Suprapubic skin (tissue), 4 donors: ENCODE measurements around the gene SLC4A7. TPM values are rescaled to one million over a fixed set of nuclear protein-coding genes. Genes with fewer than 3 reads are reported as not detected.

Experiments
- DNase-seq, 2 donors: peaks; one replicate each; pipeline ENCODE4 v3.0.0-alpha.2; 2019; ENCODE audit warnings: low spot score in 2 of 2
- H3K27ac ChIP-seq: fragments of 200-600 bp; sonication (generic); one replicate; pipeline ENCODE4 v1.5.1; 2019
- H3K27me3 ChIP-seq: fragments of 200-600 bp; sonication (generic); one replicate; pipeline ENCODE4 v1.5.1; 2019
- H3K36me3 ChIP-seq: fragments of 200-600 bp; sonication (generic); one replicate; pipeline ENCODE4 v1.5.1; 2019
- H3K4me1 ChIP-seq: fragments of 200-600 bp; sonication (generic); one replicate; pipeline ENCODE4 v1.5.1; 2019
- H3K4me3 ChIP-seq: fragments of 200-600 bp; sonication (generic); one replicate; pipeline ENCODE4 v1.5.1; 2019; ENCODE audit warnings: mild to moderate bottlenecking
- H3K9me3 ChIP-seq: fragments of 200-600 bp; sonication (generic); one replicate; pipeline ENCODE4 v1.5.1; 2019
- EP300 ChIP-seq: sonication (generic); formaldehyde crosslinking; IDR thresholded peaks from one replicate; pipeline ENCODE4 v1.6.1; 2017; ENCODE audit warnings: antibody characterized with exemption
- POLR2A ChIP-seq, 2 donors: fragments of 450-650 bp; IDR thresholded peaks; one replicate each; pipeline ENCODE4 v1.6.1; 2017; ENCODE audit warnings: antibody characterized with exemption in 2 of 2, mild to moderate bottlenecking in 2 of 2, moderate library complexity in 2 of 2
- POLR2AphosphoS5 ChIP-seq, 3 donors: sonication (generic); formaldehyde crosslinking; IDR thresholded peaks; one replicate each; pipeline ENCODE4 v1.6.1; 2017; ENCODE audit warnings: antibody characterized with exemption in 3 of 3
- WGBS: methylation state at CpG from one replicate; pipeline ENCODE4 v1.1.5; 2018; 5-methylcytosine and 5-hydroxymethylcytosine counted together
- total RNA-seq, 4 donors: library from RNA; depleted of rRNA; stranded (reverse); fragments of >200 nt; gene quantifications; one replicate each; pipeline ENCODE4 v1.1.0, GENCODE V29; 2016
- TF ChIP-seq, protein P1 (sequence below), 2 donors: fragments of 200-600 bp in 1 of 2; fragments of 450-650 bp in 1 of 2; sonication (generic) in 1 of 2; IDR thresholded peaks; one replicate each; pipeline ENCODE4 v1.5.1; 2016 to 2019; ENCODE audit warnings: antibody characterized with exemption in 2 of 2, mild to moderate bottlenecking in 1 of 2, moderate library complexity in 1 of 2

Gene SLC4A7
- total RNA-seq, 4 donors from 2014 or later = 10.9 to 17.5 (median 16.1) TPM

GRCh38 chr3:27501759-27502158 is 17.6 kb upstream of the SLC4A7 start:
- TF ChIP-seq EP300 (no peak), POLR2A (IDR thresholded peaks at IDR 0.05) (no peak), POLR2AphosphoS5 (IDR thresholded peaks at IDR 0.05) (no peak)
- TF ChIP-seq, protein P1, sequence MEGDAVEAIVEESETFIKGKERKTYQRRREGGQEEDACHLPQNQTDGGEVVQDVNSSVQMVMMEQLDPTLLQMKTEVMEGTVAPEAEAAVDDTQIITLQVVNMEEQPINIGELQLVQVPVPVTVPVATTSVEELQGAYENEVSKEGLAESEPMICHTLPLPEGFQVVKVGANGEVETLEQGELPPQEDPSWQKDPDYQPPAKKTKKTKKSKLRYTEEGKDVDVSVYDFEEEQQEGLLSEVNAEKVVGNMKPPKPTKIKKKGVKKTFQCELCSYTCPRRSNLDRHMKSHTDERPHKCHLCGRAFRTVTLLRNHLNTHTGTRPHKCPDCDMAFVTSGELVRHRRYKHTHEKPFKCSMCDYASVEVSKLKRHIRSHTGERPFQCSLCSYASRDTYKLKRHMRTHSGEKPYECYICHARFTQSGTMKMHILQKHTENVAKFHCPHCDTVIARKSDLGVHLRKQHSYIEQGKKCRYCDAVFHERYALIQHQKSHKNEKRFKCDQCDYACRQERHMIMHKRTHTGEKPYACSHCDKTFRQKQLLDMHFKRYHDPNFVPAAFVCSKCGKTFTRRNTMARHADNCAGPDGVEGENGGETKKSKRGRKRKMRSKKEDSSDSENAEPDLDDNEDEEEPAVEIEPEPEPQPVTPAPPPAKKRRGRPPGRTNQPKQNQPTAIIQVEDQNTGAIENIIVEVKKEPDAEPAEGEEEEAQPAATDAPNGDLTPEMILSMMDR (IDR thresholded peaks at IDR 0.05) = no peak
- Histone ChIP-seq H3K36me3 (no peaks in the 10 kb centered on the region), H3K9me3 (no peaks in the 10 kb centered on the region), H3K4me3 (no peak overlapping the region), H3K27me3 (no peaks in the 10 kb centered on the region), H3K27ac (no peak overlapping the region), H3K4me1 (no peaks in the 10 kb centered on the region)
- no peak for DNase-seq
- WGBS = 100% methylated on average over 3 of the region's 3 CpGs

DNA sequence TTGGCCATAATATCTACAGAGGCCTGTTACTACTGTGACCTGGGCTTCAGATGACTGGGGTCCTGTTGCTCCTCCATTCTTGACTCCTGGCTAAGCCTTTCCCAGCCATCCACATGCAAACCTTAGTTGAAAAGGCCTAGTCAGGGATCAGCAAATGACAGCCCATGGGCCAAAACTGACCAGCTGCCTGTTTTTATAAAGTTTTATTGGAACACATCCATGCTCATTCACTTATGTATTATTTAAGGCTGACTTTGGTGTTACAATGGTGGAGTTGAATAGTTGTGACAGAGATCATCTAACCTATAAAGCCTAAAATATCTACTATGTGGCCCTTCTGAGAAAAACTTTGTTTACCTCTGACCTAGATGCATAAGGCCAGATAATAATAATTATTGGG is 16.8 kb upstream of the SLC4A7 start:
- Histone ChIP-seq H3K36me3 (no peaks in the 10 kb centered on the region), H3K9me3 (no peaks in the 10 kb centered on the region), H3K27me3 (no peaks in the 10 kb centered on the region), H3K27ac (no peak overlapping the region), H3K4me3 (no peak overlapping the region), H3K4me1 (no peaks in the 10 kb centered on the region)
- no peak for DNase-seq
- no peak for TF ChIP-seq EP300
- TF ChIP-seq, protein P1 (IDR thresholded peaks at IDR 0.05) = no peak
- no peak for TF ChIP-seq POLR2A (IDR thresholded peaks at IDR 0.05)
- no peak for TF ChIP-seq POLR2AphosphoS5 (IDR thresholded peaks at IDR 0.05)

DNA sequence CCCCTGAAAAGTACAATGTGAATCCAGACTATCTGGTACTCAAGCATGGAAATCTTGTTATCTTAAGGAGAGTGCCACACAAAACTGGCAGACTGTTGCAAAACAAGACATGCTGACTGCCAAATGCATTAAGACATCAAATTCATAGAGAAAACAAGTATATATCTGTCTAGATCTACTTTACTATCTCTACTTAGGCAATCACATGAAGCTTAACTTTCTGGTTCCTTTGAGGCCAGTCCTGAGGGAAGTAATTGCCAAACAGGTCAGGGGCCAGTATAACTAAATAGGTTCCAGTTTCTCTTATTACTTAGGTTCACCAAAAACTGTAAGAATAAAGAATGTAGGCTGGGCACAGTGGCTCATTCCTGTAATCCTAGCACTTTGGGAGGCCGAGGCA is 15.9 kb upstream of the SLC4A7 start:
- Histone ChIP-seq H3K27ac (no peak overlapping the region), H3K4me1 (no peaks in the 10 kb centered on the region), H3K27me3 (no peaks in the 10 kb centered on the region), H3K9me3 (no peaks in the 10 kb centered on the region), H3K36me3 (no peaks in the 10 kb centered on the region), H3K4me3 (no peak overlapping the region)
- TF ChIP-seq POLR2AphosphoS5 (IDR thresholded peaks at IDR 0.05) = no peak
- no peak for TF ChIP-seq POLR2A (IDR thresholded peaks at IDR 0.05)
- no peak for TF ChIP-seq EP300
- TF ChIP-seq, protein P1 (IDR thresholded peaks at IDR 0.05) = no peak
- 84% methylated on average over 1 of the region's 1 CpG for WGBS
- no peak for DNase-seq

GRCh38 chr3:27494784-27495183 is 10.6 kb upstream of the SLC4A7 start:
- Histone ChIP-seq H3K4me3 (no peak overlapping the region), H3K36me3 (no peaks in the 10 kb centered on the region), H3K4me1 (no peaks in the 10 kb centered on the region), H3K9me3 (no peaks in the 10 kb centered on the region), H3K27ac (no peak overlapping the region), H3K27me3 (no peaks in the 10 kb centered on the region)
- TF ChIP-seq, protein P1 (IDR thresholded peaks at IDR 0.05) = no peak
- TF ChIP-seq EP300 (no peak), POLR2AphosphoS5 (IDR thresholded peaks at IDR 0.05) (no peak), POLR2A (IDR thresholded peaks at IDR 0.05) (no peak)
- DNase-seq = no peak

DNA sequence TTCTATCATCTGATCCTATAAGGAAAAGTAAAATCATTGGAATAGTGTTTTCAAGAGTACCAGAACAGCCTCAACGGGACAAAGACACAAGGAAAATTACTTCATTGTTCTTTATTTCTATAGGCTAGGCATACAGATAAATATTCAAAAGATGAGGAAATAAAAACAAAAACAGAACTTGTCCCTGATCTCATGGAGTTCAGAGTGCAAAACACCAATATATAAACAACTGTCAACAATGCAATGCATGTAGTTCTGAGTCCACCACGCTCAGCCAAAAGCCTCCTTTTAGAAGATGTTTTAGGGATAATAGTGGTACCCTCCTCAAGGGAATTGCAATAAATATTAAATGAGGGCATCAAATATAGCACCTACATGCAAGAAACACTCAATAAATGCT is 4.6 kb upstream of the SLC4A7 start:
- Histone ChIP-seq H3K36me3 (no peaks in the 10 kb centered on the region), H3K27ac (no peak overlapping the region), H3K4me3 (no peak overlapping the region), H3K9me3 (no peaks in the 10 kb centered on the region), H3K27me3 (no peaks in the 10 kb centered on the region), H3K4me1 (no peaks in the 10 kb centered on the region)
- 93% methylated on average over 2 of the region's 2 CpGs for WGBS
- TF ChIP-seq EP300 (no peak), POLR2A (IDR thresholded peaks at IDR 0.05) (no peak), POLR2AphosphoS5 (IDR thresholded peaks at IDR 0.05) (no peak)
- TF ChIP-seq, protein P1 (IDR thresholded peaks at IDR 0.05) = no peak
- no peak for DNase-seq
